Superior temporal gyrus (tissue), 1 donor: Measurements from ENCODE around the gene MAPT.
"Not testable (repeated sequence)": the region's sequence is repeated elsewhere in the genome, so short reads cannot be mapped to it uniquely, and the experiment has no call there.

Experiments used
- DNase-seq: peaks from one replicate; pipeline ENCODE4 v3.0.0-alpha.2; 2016; ENCODE audit errors: extremely low spot score

Gene MAPT

DNA sequence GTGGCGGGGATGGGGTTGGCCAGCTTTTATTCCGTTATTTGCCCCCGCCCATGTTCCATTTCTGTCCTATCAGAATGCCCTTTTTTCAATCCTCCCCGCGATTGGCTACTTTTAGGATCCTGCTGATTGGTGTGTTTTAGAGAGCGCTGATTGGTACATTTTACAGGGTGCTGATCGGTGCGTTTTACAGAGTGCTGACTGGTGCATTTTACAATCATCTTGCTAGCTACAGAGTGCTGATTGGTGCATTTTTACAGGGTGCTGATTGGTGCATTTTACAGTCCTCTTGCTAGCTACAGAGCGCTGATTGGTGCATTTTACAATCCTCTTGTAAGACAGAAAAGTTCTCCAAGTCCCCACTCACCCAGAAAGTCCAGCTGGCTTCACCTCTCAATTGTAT, 32.2 kb upstream of the MAPT start:
- not testable (repeated sequence) for DNase-seq

GRCh38 chr17:45863857-45864654, 30.3 kb upstream of the MAPT start:
- no peak for DNase-seq

DNA sequence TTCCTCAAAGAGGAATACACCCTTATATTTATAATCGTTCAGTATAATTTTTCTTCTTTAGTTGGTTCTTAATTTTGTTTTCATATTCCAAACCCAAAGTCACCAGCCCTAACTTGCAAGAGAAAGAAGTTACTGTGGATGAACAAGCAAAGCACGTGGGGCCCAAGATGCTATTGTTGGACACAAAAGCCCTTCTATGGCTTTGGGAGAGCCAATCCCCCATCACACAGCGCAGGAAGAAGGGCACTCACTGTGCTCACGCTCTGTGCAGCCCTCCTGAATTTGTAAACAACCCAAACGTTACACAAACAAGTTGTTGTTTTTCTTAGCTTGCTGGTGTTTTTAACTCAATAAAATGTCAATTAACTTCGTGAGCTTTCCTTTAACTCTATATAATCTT, 27.2 kb upstream of the MAPT start:
- peak; percentile 95 for DNase-seq

- DNase-seq = no peak
These were observed 26.7 kb upstream of the MAPT start for GRCh38 chr17:45867702-45868101.

DNA sequence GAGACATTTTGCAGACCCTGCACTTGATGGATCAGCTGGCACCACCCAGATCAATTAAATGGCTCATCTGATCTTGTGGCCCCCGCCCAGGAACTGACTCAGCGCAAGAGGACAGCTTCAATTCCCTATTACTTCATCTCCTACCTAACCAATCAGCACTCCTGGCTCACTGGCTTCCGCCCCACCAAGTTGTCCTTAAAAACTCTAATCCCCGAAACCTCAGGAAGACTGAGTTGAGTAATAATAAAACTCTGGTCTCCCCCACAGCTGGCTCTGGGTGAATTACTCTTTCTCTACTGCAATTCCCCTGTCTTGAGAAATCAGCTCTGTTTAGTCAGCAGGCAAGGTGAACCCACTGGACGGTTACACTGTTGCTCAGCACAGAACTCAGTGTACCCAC, 26.1 kb upstream of the MAPT start:
- no peak for DNase-seq

DNA sequence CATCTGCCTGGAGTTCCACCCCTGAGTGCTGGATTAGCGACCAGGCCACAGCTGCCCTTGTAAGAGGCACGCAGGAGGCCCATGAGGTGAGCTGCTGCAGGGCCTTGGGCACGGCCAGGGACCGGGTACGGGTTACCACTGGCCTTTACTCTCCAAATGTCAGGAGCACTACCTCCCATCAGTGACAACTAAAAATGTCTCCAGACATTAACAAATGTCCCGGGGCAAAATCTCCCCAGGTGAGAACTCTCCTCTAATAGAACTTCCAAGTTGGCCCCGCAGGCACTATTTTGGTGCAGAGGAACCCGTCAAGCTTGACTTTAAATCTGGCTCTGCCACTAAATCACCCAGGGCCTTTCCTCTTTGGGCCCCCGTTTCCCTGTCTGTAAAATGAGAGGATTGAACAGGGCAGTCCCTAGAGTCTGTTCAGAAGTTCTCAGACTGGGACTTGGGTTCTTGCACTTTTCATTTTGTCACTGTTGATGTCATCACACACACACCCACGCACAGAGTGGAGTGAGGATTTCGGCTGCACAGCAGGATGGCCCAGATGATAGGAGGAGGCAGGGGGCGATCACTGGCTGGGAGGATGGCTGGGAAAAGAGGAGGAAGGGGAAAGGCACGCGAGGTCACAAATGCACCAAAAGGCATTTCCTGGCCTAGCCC, 24.5 kb upstream of the MAPT start:
- DNase-seq = no peak

GRCh38 chr17:45870342-45870974, 23.9 kb upstream of the MAPT start:
- DNase-seq = no peak

DNA sequence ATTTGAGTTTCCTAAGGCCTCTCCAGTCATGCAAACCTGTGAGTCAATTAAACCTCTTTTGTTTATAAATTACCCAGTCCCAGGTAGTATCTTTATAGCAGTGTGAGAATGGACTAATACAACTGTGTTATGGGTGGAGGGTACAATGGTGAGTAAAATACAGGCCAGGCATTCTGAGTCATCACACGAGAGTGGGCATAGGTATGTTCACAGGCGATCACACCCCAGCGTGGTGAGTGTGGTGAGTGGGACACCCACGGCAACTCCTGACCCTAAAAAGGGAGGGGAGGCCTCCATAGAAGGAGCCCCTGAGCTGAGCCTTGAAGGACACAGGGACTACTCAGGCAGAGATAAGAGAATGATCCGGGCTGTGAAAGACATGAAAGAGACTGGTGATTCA, 22.6 kb upstream of the MAPT start:
- no peak for DNase-seq

- DNase-seq = no peak
These were observed 20.6 kb upstream of the MAPT start for GRCh38 chr17:45873728-45874127.

GRCh38 chr17:45874151-45874550, 20.2 kb upstream of the MAPT start:
- no peak for DNase-seq

DNA sequence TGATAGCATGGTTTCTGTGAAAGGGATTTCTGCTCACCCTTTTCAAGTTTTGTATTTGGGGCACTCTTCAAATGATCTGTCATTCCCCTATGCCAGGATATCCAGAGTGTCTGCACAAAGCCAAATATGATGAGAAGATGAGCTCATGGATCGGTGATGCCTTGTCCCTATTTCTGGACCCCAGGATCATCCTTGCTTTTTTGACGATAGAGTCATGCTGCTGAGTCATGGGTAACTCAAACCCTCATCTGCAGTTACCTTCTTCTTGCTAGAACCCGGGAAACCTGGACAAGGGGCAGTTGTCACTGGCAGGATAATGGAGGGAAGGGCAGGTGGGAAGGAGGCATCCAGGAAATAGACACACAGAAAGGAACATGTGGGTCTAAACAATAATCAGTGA, 17.8 kb upstream of the MAPT start:
- no peak for DNase-seq

GRCh38 chr17:45877467-45877866, 16.9 kb upstream of the MAPT start:
- DNase-seq = no peak

- DNase-seq = no peak
These were observed 11.3 kb upstream of the MAPT start for GRCh38 chr17:45883063-45883462.

- DNase-seq = no peak
These were observed 7.5 kb upstream of the MAPT start for GRCh38 chr17:45886852-45887251.

- DNase-seq = no peak
These were observed 6.0 kb upstream of the MAPT start for GRCh38 chr17:45888392-45888791.

DNA sequence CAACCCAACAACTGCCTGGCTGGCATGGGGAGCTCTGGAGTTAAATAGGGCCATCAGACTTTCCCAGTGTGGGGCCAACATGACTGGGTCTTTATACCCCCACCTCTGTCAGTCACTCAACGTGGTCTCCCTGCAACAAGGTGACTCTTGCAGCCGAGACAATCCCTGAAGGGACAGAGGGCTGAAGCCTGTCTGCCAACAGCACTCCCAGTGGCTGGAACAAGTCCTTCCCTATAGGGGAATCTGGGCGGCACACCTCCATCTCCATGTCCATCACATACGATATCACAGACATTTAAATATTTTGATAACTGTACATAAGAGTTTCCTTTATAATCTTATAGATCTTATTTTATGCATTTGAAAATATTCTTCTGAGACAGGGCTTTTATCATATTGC, 4.8 kb upstream of the MAPT start:
- no peak for DNase-seq

DNA sequence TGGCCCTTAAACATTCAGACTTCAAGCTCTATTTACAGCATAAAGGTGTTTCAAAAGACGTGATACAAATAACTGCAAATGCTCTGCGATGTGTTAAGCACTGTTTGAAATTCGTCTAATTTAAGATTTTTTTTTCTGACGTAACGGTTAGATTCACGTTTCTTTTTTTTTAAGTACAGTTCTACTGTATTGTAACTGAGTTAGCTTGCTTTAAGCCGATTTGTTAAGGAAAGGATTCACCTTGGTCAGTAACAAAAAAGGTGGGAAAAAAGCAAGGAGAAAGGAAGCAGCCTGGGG, 681 bp upstream of the MAPT start:
- no peak for DNase-seq

GRCh38 chr17:45895304-45895968, 1.1 kb downstream of the MAPT start:
- peak; percentile 59 for DNase-seq

GRCh38 chr17:45895969-45896785, 1.8 kb downstream of the MAPT start:
- peak; percentile 56 for DNase-seq

GRCh38 chr17:45896803-45897693, 2.7 kb downstream of the MAPT start:
- peak; percentile 55 for DNase-seq

- DNase-seq = no peak
These were observed 5.8 kb downstream of the MAPT start for GRCh38 chr17:45900136-45900535.
